HepG2 (cell line): ENCODE data around the gene SIRPA. TPM values are rescaled to one million over a fixed set of nuclear protein-coding genes. Genes with fewer than 3 reads are reported as not detected.
A peak's percentile ranks its signal among the peaks of the same experiment; 100 is the strongest.

ENCODE experiments used
- ATAC-seq: fragments of 200-7000 bp; cut with Tn5 transposase; 3 replicates; pipeline ENCODE4 v1.9.1; 2020; ENCODE audit warnings: mild to moderate bottlenecking, moderate library complexity
- BruUV-seq: library from RNA; stranded (reverse); fragments of 400-500 nt; replicated peaks from 2 replicates; lab custom pipeline; 2021; lab: Mats Ljungman, UMichigan
- CTCF ChIA-PET: fragments of 300-600 bp; formaldehyde crosslinking; extraction: SDS; loops from one replicate; lab custom pipeline; 2021; ENCODE audit warnings: low total read pairs, inconsistent platforms, low intra/inter-chr PET ratio; lab: Yijun Ruan, JAX
- POLR2A ChIA-PET: fragments of 350-600 bp; sonication (Branson Sonifier 250); formaldehyde crosslinking; loops from one replicate; lab custom pipeline; 2020; ENCODE audit warnings: antibody characterized with exemption, inconsistent platforms; lab: Yijun Ruan, JAX
- DNase-seq: peaks from one replicate; pipeline ENCODE4 v3.0.0-alpha.2; 2015; ENCODE audit warnings: low spot score
- FAIRE-seq: peaks from 3 replicates; lab custom pipeline; 2011; peaks lifted over from hg19 to GRCh38; lab: Jason Lieb, UNC
- H2AFZ ChIP-seq: one replicate; pipeline ENCODE4 v1.6.1; 2011; ENCODE audit warnings: low read length, inconsistent platforms
- H3K27ac ChIP-seq: fragments of 300-600 bp; 3 replicates; pipeline ENCODE4 v1.8.0; 2011; ENCODE audit warnings: mixed run types, mild to moderate bottlenecking, mixed read lengths, low read length, inconsistent platforms; ENCODE audit not compliant: insufficient read depth; ENCODE audit errors: extremely low read length
- H3K27me3 ChIP-seq, 2 experiments: fragments of 200-600 bp in 1 of 2; 2 replicates in 1 of 2; 3 replicates in 1 of 2; pipeline versions ENCODE4 v1.6.0 to v1.8.0; 2011; ENCODE audit warnings: low read length in 2 of 2, mild to moderate bottlenecking in 2 of 2, moderate library complexity in 2 of 2, inconsistent platforms in 1 of 2; ENCODE audit not compliant: insufficient read depth in 2 of 2, control insufficient read depth in 1 of 2
- H3K36me3 ChIP-seq, 2 experiments: fragments of 200-600 bp in 1 of 2; replicated peaks in 1 of 2; 2 replicates in 1 of 2; 3 replicates in 1 of 2; pipeline versions ENCODE4 v1.5.1 to v1.8.0; 2011; ENCODE audit warnings: low read length in 2 of 2, inconsistent platforms in 1 of 2; ENCODE audit not compliant: insufficient read depth in 2 of 2, control insufficient read depth in 1 of 2
- H3K4me1 ChIP-seq: 2 replicates; pipeline ENCODE4 v1.5.1; 2012; ENCODE audit warnings: low read length, inconsistent platforms; ENCODE audit not compliant: insufficient read depth
- H3K4me2 ChIP-seq: 2 replicates; pipeline ENCODE4 v1.6.0; 2011; ENCODE audit warnings: low read depth, low read length, inconsistent platforms
- H3K4me3 ChIP-seq, 3 experiments: fragments of 200-600 bp in 1 of 3; sonication (generic), shearing (Covaris generic) in 1 of 3; replicated peaks in 1 of 3; 2 replicates each; pipeline ENCODE4 v1.5.1; 2011 to 2016; ENCODE audit warnings: low read length in 3 of 3, inconsistent platforms in 2 of 3, low read depth in 2 of 3, mild to moderate bottlenecking in 2 of 3, control low read depth in 1 of 3, mixed read lengths in 1 of 3; ENCODE audit not compliant: insufficient read depth in 1 of 3
- H3K79me2 ChIP-seq: one replicate; pipeline ENCODE4 v1.6.1; 2011; ENCODE audit warnings: low read length, inconsistent platforms; ENCODE audit not compliant: insufficient read depth
- H3K9ac ChIP-seq: 2 replicates; pipeline ENCODE4 v1.6.0; 2011; ENCODE audit warnings: mild to moderate bottlenecking, low read depth, low read length, inconsistent platforms; ENCODE audit not compliant: insufficient read depth
- H3K9me3 ChIP-seq: 2 replicates; pipeline ENCODE4 v1.5.1; 2012; ENCODE audit warnings: mild to moderate bottlenecking, low read length
- H4K20me1 ChIP-seq: 2 replicates; pipeline ENCODE4 v1.6.0; 2011; ENCODE audit warnings: inconsistent platforms, mild to moderate bottlenecking, low read length, moderate library complexity; ENCODE audit not compliant: insufficient read depth
- CEBPB ChIP-seq: IDR thresholded peaks from 2 replicates; pipeline ENCODE4 v1.6.1; 2011; ENCODE audit warnings: low read depth, low read length, improper control_type of control experiment, borderline replicate concordance
- MED13 ChIP-seq: sonication (generic); formaldehyde crosslinking; IDR thresholded peaks from 2 replicates; pipeline ENCODE4 v1.5.0; 2020; ENCODE audit warnings: missing genetic modification reagents
- MYNN ChIP-seq: sonication (generic); formaldehyde crosslinking; IDR thresholded peaks from 2 replicates; pipeline ENCODE4 v1.4.0; 2020; ENCODE audit warnings: mild to moderate bottlenecking, low read depth, missing genetic modification reagents
- ZNF570 ChIP-seq: sonication (generic); formaldehyde crosslinking; IDR thresholded peaks from 2 replicates; pipeline ENCODE4 v1.4.0; 2020; ENCODE audit warnings: mild to moderate bottlenecking, missing genetic modification reagents, borderline replicate concordance
- ZNF629 ChIP-seq: sonication (generic); formaldehyde crosslinking; conservative IDR thresholded peaks from 2 replicates; pipeline ENCODE4 v1.5.0; 2020; ENCODE audit warnings: missing genetic modification reagents
- ZSCAN30 ChIP-seq: sonication (generic); formaldehyde crosslinking; IDR thresholded peaks from 2 replicates; pipeline ENCODE4 v1.5.0; 2020; ENCODE audit warnings: mild to moderate bottlenecking, missing genetic modification reagents
- WGBS: methylation state at CpG from one replicate; pipeline ENCODE4 v1.1.6; 2017; ENCODE audit warnings: low lambda C conversion rate; 5-methylcytosine and 5-hydroxymethylcytosine counted together
- in situ Hi-C: cut with HindIII; loops from 2 replicates; pipeline ENCODE4 v1.10.0; 2017; ENCODE audit warnings: low pct_unique_long_range_greater_than_20kb; ENCODE audit not compliant: extremely low pct_ligation_motif_present
- intact Hi-C: fragments of 100-400 bp; cut with micrococcal nuclease; formaldehyde crosslinking; loops from one replicate; pipeline ENCODE4 v1.10.0; 2022; ENCODE audit not compliant: unreplicated experiment
- polyA plus RNA-seq, 8 experiments: library from polyadenylated mRNA; depleted of rRNA in 3 of 8; stranded (reverse) in 7 of 8; unstranded in 1 of 8; fragments of >200 nt; fragmentation: Illumina TruSeq in 4 of 8; extraction: Trizol in 4 of 8; gene quantifications; 2 replicates each; pipeline versions ENCODE4 v1.2.1 to v1.2.3, GENCODE V29; 2011 to 2016; ENCODE audit warnings: low read depth in 4 of 8, missing spikeins in 1 of 8, mixed read lengths in 1 of 8; ENCODE audit not compliant: insufficient read depth in 1 of 8
- total RNA-seq, 5 experiments: library from RNA; depleted of rRNA; stranded (reverse); fragments of >200 nt; fragmentation: Illumina TruSeq; extraction: Trizol; gene quantifications; 2 replicates each; pipeline ENCODE4 v1.2.3, GENCODE V29; 2016; ENCODE audit warnings: low read depth in 1 of 5
- TF ChIP-seq, protein P1 (sequence below): sonication (generic); formaldehyde crosslinking; IDR thresholded peaks from 2 replicates; pipeline ENCODE4 v1.5.1; 2020; ENCODE audit warnings: mild to moderate bottlenecking, missing genetic modification reagents, moderate library complexity
- TF ChIP-seq, protein P2 (sequence below): sonication (generic); formaldehyde crosslinking; IDR thresholded peaks from 2 replicates; pipeline ENCODE4 v1.5.1; 2020; ENCODE audit warnings: missing genetic modification reagents, mild to moderate bottlenecking, borderline replicate concordance
- TF ChIP-seq, protein P3 (sequence below): IDR thresholded peaks from 2 replicates; pipeline ENCODE4 v1.6.1; 2016; ENCODE audit warnings: missing biosample characterization, missing genetic modification reagents, low read depth

SIRPA gene
- total and polyA plus RNA-seq, 2 of the 13 experiments (the other 11 are each of a cell fraction or from before 2014, with no cell fraction given), result 7.2 to 17.6 TPM

DNA sequence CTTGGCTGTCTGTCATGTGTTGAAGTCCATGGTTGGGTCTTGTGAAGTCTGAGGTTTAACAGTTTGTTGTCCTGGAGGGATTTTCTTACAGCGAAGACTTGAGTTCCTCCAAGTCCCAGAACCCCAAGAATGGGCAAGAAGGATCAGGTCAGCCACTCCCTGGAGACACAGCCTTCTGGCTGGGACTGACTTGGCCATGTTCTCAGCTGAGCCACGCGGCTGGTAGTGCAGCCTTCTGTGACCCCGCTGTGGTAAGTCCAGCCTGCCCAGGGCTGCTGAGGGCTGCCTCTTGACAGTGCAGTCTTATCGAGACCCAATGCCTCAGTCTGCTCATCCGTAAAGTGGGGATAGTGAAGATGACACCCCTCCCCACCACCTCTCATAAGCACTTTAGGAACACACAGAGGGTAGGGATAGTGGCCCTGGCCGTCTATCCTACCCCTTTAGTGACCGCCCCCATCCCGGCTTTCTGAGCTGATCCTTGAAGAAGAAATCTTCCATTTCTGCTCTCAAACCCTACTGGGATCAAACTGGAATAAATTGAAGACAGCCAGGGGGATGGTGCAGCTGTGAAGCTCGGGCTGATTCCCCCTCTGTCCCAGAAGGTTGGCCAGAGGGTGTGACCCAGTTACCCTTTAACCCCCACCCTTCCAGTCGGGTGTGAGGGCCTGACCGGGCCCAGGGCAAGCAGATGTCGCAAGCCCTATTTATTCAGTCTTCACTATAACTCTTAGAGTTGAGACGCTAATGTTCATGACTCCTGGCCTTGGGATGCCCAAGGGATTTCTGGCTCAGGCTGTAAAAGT is 43.5 kb downstream of the SIRPA start:
- no peak for FAIRE-seq
- in situ Hi-C loops, result no loop called here
- intact Hi-C loops, result no loop called here
- Histone ChIP-seq H3K9me3 (no peaks in the 10 kb centered on the region), H3K79me2 (no peaks in the 10 kb centered on the region), H3K4me2 (no peak overlapping the region), H3K36me3 (no peaks in the 10 kb centered on the region; a peak in 1 of 5 replicates), H2AFZ (no peak overlapping the region), H3K27ac (no peak overlapping the region), H3K4me1 (peaks cover 11% of the 10 kb centered on the region), H4K20me1 (no peaks in the 10 kb centered on the region), H3K4me3 (no peak overlapping the region), H3K27me3 (no peaks in the 10 kb centered on the region), H3K9ac (no peak overlapping the region)
- TSS peak; percentile 37 for BruUV-seq
- no peak; the same call in 2 of the 3 replicates for ATAC-seq
- ChIA-PET POLR2A (no interaction called here), CTCF (no interaction called here)
- TF ChIP-seq, protein P1, sequence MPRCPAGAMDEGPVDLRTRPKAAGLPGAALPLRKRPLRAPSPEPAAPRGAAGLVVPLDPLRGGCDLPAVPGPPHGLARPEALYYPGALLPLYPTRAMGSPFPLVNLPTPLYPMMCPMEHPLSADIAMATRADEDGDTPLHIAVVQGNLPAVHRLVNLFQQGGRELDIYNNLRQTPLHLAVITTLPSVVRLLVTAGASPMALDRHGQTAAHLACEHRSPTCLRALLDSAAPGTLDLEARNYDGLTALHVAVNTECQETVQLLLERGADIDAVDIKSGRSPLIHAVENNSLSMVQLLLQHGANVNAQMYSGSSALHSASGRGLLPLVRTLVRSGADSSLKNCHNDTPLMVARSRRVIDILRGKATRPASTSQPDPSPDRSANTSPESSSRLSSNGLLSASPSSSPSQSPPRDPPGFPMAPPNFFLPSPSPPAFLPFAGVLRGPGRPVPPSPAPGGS (CRISPR knock-in tag), result no peak
- no peak for TF ChIP-seq MYNN (CRISPR knock-in tag)
- no peak for TF ChIP-seq MED13 (CRISPR knock-in tag)
- TF ChIP-seq ZNF570, result no peak
- no peak for TF ChIP-seq ZSCAN30 (CRISPR knock-in tag)
- TF ChIP-seq, protein P2, sequence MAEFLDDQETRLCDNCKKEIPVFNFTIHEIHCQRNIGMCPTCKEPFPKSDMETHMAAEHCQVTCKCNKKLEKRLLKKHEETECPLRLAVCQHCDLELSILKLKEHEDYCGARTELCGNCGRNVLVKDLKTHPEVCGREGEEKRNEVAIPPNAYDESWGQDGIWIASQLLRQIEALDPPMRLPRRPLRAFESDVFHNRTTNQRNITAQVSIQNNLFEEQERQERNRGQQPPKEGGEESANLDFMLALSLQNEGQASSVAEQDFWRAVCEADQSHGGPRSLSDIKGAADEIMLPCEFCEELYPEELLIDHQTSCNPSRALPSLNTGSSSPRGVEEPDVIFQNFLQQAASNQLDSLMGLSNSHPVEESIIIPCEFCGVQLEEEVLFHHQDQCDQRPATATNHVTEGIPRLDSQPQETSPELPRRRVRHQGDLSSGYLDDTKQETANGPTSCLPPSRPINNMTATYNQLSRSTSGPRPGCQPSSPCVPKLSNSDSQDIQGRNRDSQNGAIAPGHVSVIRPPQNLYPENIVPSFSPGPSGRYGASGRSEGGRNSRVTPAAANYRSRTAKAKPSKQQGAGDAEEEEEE (CRISPR knock-in tag), result no peak
- TF ChIP-seq ZNF629 (CRISPR knock-in tag), result peak; percentile 54; the same call in 1 of the 2 replicates
- TF ChIP-seq CEBPB, result peak; percentile 20; the same call in 1 of the 2 replicates
- TF ChIP-seq, protein P3, sequence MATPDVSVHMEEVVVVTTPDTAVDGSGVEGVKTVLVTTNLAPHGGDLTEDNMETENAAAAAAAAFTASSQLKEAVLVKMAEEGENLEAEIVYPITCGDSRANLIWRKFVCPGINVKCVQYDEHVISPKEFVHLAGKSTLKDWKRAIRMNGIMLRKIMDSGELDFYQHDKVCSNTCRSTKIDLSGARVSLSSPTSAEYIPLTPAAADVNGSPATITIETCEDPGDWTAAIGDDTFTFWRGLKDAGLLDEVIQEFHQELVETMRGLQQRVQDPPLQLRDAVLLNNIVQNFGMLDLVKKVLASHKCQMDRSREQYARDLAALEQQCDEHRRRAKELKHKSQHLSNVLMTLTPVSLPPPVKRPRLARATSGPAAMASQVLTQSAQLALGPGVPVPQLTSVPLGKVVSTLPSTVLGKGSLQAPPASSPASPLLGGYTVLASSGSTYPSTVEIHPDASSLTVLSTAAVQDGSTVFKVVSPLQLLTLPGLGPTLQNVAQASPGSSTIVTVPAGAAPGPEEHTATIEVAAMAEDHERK (CRISPR knock-in tag), result no peak
- no peak for DNase-seq
- WGBS, result 75% methylated on average over 14 of the region's 14 CpGs
